ENCODE measurements around the gene PRSS27. TPM values are rescaled to one million over a fixed set of nuclear protein-coding genes. Genes with fewer than 3 reads are reported as not detected.
A peak's percentile ranks its signal among the peaks of the same experiment; 100 is the strongest.
"Not testable (repeated sequence)": the region's sequence is repeated elsewhere in the genome, so short reads cannot be mapped to it uniquely, and the experiment has no call there.

PRSS27 gene
- total RNA-seq, 2 experiments from 2014 or later = 1.2 to 1.4 TPM

GRCh38 chr16:2686912-2687507 lies 33.0 kb downstream of the PRSS27 start:
- ATAC-seq (no peak), DNase-seq (peak; percentile 58)
- Mint-ChIP-seq H3K27me3 (no peaks in the 10 kb centered on the region), H3K27ac (peak overlapping the region; percentile 81), H3K36me3 (ENCODE audit: low read depth) (peaks cover 8% of the 10 kb centered on the region), H3K4me1 (ENCODE audit: low read depth) (peaks cover 31% of the 10 kb centered on the region), H3K4me3 (peak overlapping the region; percentile 58), H3K9me3 (no peaks in the 10 kb centered on the region)
- ChIA-PET POLR2A (interaction anchor here (0.9 kb wide), 1 partner anchor 11 kb away, joined by 3 read pairs; no protein-coding TSS in a partner anchor), CTCF (no interaction called here)
- TF ChIP-seq CTCF (IDR thresholded peaks at IDR 0.05) = no peak
- intact Hi-C loops (cut with micrococcal nuclease) = no loop called here

GRCh38 chr16:2686075-2686474 lies 33.9 kb downstream of the PRSS27 start:
- H3K27me3 Mint-ChIP-seq; CTCF ChIA-PET; intact Hi-C loops (cut with micrococcal nuclease); H3K4me3 Mint-ChIP-seq; H3K9me3 Mint-ChIP-seq; H3K27ac Mint-ChIP-seq; DNase-seq; ATAC-seq; POLR2A ChIA-PET: not testable (repeated sequence)
- H3K4me1 Mint-ChIP-seq (ENCODE audit: low read depth) = peaks cover 34% of the 10 kb centered on the region
- peaks cover 14% of the 10 kb centered on the region for H3K36me3 Mint-ChIP-seq (ENCODE audit: low read depth)

GRCh38 chr16:2683041-2683440 lies 37.0 kb downstream of the PRSS27 start:
- peak overlapping the region; percentile 96 for H3K4me3 Mint-ChIP-seq
- ATAC-seq = not testable (repeated sequence)

GRCh38 chr16:2682209-2683021 lies 37.6 kb downstream of the PRSS27 start, which contains the start of gene KCTD5:
Gene KCTD5 (plus strand): TSS chr16:2682523. CDS start chr16:2682549, 26 bp downstream.
- Mint-ChIP-seq H3K36me3 (ENCODE audit: low read depth) (peaks cover 25% of the 10 kb centered on the region), H3K27ac (peak within 1 kb of the TSS; percentile 94), H3K27me3 (no peaks in the 10 kb centered on the region), H3K4me3 (peak within 1 kb of the TSS; percentile 96), H3K9me3 (no peaks in the 10 kb centered on the region), H3K4me1 (ENCODE audit: low read depth) (peaks cover 34% of the 10 kb centered on the region)
- ChIA-PET CTCF (interaction anchor here (0.6 to 1.4 kb wide), 2 partner anchors 9 to 185 kb away, joined by 3 to 4 read pairs; no protein-coding TSS in a partner anchor), POLR2A (interaction anchor here (0.7 to 1.7 kb wide), 8 partner anchors 9 to 96 kb away, joined by 3 to 12 read pairs (median 4); partner anchors contain the start of gene SRRM2)
- no peak for TF ChIP-seq CTCF (IDR thresholded peaks at IDR 0.05)
- ATAC-seq = peak; percentile 95
- intact Hi-C loops (cut with micrococcal nuclease) = no loop called here
- peak; percentile 99 for DNase-seq

More at GRCh38 chr16:2683041-2683440, 37.0 kb downstream of the PRSS27 start:
- DNase-seq; H3K9me3 Mint-ChIP-seq; intact Hi-C loops (cut with micrococcal nuclease); H3K27me3 Mint-ChIP-seq: not testable (repeated sequence)
- H3K4me1 Mint-ChIP-seq (ENCODE audit: low read depth) = peaks cover 40% of the 10 kb centered on the region
- H3K27ac Mint-ChIP-seq = peak overlapping the region; percentile 94
- H3K36me3 Mint-ChIP-seq (ENCODE audit: low read depth) = peaks cover 27% of the 10 kb centered on the region
- CTCF ChIA-PET = interaction anchor here (1.4 kb wide), 1 partner anchor 10 kb away, joined by 3 read pairs; no protein-coding TSS in a partner anchor
- POLR2A ChIA-PET = interaction anchor here (0.8 to 1.4 kb wide), 3 partner anchors 9 to 95 kb away, joined by 3 to 12 read pairs (median 4); no protein-coding TSS in a partner anchor

GRCh38 chr16:2680360-2680759 lies 39.7 kb downstream of the PRSS27 start:
- H3K4me1 Mint-ChIP-seq (ENCODE audit: low read depth) = peaks cover 24% of the 10 kb centered on the region
- peak overlapping the region; percentile 96 for H3K4me3 Mint-ChIP-seq
- intact Hi-C loops (cut with micrococcal nuclease); POLR2A ChIA-PET; ATAC-seq; CTCF ChIA-PET; DNase-seq; H3K27ac Mint-ChIP-seq; H3K27me3 Mint-ChIP-seq; H3K9me3 Mint-ChIP-seq: not testable (repeated sequence)
- peaks cover 25% of the 10 kb centered on the region for H3K36me3 Mint-ChIP-seq (ENCODE audit: low read depth)

GRCh38 chr16:2679902-2680301 lies 40.1 kb downstream of the PRSS27 start:
- H3K27ac Mint-ChIP-seq; intact Hi-C loops (cut with micrococcal nuclease); H3K9me3 Mint-ChIP-seq; DNase-seq; POLR2A ChIA-PET; CTCF ChIA-PET; H3K4me3 Mint-ChIP-seq; ATAC-seq; H3K27me3 Mint-ChIP-seq: not testable (repeated sequence)
- peaks cover 24% of the 10 kb centered on the region for H3K36me3 Mint-ChIP-seq (ENCODE audit: low read depth)
- peaks cover 23% of the 10 kb centered on the region for H3K4me1 Mint-ChIP-seq (ENCODE audit: low read depth)

- intact Hi-C loops (cut with micrococcal nuclease); CTCF ChIA-PET; ATAC-seq; DNase-seq; H3K9me3 Mint-ChIP-seq; POLR2A ChIA-PET; H3K27ac Mint-ChIP-seq; H3K4me3 Mint-ChIP-seq; H3K27me3 Mint-ChIP-seq: not testable (repeated sequence)
- Mint-ChIP-seq H3K4me1 (ENCODE audit: low read depth) (peaks cover 22% of the 10 kb centered on the region), H3K36me3 (ENCODE audit: low read depth) (peaks cover 22% of the 10 kb centered on the region)
Observed at GRCh38 chr16:2678206-2678965, 41.6 kb downstream of the PRSS27 start.

- H3K4me3 Mint-ChIP-seq = not testable (repeated sequence)
Observed at GRCh38 chr16:2676937-2677336, 43.1 kb downstream of the PRSS27 start.

More at GRCh38 chr16:2676937-2677336, 43.1 kb downstream of the PRSS27 start:
- H3K9me3 Mint-ChIP-seq; H3K27ac Mint-ChIP-seq; intact Hi-C loops (cut with micrococcal nuclease); ATAC-seq; H3K27me3 Mint-ChIP-seq; DNase-seq; CTCF ChIA-PET: not testable (repeated sequence)
- POLR2A ChIA-PET = interaction anchor here (1.0 kb wide), 1 partner anchor 13 kb away, joined by 3 read pairs; no protein-coding TSS in a partner anchor
- peaks cover 22% of the 10 kb centered on the region for H3K4me1 Mint-ChIP-seq (ENCODE audit: low read depth)
- peaks cover 20% of the 10 kb centered on the region for H3K36me3 Mint-ChIP-seq (ENCODE audit: low read depth)
